ENCODE measurements around the gene TMEM131L.
A peak's percentile ranks its signal among the peaks of the same experiment; 100 is the strongest.
"Not testable (repeated sequence)": the region's sequence is repeated elsewhere in the genome, so short reads cannot be mapped to it uniquely, and the experiment has no call there.

Gene TMEM131L

GRCh38 chr4:153543351-153543750 lies 77.2 kb downstream of the TMEM131L start:
- DNase-seq, result no peak

- no peak for DNase-seq
Observed at GRCh38 chr4:153545822-153546221, 79.7 kb downstream of the TMEM131L start.

DNA sequence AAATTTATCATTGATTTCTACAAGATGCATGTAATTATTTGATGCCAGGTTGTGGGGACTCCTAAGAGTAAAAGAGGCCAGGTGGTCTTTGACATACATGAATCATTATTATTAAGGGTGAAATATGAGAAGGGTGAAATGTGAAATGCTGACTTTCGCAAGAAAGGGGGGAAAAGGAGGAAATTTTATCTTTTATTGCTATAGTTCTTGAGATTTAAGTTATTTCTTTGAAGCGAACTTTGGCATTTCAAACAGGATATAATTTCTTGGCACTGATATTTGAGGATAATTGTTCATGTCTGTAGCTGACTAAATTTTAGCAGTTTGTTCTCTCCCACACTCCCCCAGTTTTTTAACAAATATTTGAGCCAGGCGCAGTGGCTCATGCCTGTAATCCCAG lies 80.1 kb downstream of the TMEM131L start:
- DNase-seq, result no peak

DNA sequence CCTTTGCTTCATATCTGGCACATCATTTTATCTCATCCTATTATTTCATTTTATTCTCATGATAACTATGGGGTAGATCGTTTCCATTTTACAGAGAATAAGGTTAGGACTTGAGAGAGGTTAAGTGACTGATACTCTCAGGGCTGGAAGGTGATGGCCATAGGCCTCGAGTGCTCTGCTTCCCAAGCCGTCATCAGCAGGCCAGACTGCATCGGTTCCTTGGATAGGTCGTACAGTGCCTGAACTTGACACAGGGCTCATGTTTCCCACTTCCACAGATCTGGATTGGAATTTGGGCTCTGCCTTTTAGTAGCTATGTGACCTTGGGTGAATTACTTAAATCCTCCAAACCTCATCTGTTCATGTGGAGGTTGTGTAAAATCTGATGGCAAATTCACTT lies 81.4 kb downstream of the TMEM131L start:
- DNase-seq, result no peak

- DNase-seq, result not testable (repeated sequence)
Observed at GRCh38 chr4:153548907-153549306, 82.7 kb downstream of the TMEM131L start.

GRCh38 chr4:153549405-153549804 lies 83.2 kb downstream of the TMEM131L start:
- DNase-seq, result no peak

DNA sequence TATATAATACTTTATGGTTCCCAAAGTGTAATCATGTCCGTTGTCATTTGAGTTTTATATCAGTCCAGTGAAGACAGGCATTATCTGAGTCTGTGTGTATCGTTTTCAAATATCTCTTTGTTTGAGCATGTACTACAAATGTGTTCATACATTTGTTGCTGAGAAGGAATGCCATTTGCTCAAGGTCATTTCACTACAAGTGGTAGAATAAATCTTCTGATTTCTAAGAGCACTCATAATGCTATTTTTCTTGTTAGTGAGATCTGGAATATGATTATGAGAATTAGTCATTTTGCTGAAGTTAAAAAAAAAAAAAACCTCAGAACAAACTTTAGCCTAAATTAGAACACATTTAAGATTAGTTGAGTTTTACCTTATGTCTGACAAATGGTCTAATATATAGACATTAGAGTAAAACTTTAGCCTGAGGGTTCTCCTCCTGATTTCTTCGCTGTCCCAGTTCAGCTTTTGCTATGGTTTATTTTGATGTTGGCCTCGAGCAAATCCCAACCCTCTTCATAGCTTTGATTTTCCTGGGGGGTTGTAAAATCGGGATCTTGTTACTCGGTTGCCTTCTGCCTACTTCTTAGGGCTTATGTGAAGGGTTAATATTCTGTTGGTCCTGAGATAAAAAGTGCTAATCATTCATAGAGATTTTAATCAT lies 87.1 kb downstream of the TMEM131L start:
- DNase-seq, result peak; percentile 19

DNA sequence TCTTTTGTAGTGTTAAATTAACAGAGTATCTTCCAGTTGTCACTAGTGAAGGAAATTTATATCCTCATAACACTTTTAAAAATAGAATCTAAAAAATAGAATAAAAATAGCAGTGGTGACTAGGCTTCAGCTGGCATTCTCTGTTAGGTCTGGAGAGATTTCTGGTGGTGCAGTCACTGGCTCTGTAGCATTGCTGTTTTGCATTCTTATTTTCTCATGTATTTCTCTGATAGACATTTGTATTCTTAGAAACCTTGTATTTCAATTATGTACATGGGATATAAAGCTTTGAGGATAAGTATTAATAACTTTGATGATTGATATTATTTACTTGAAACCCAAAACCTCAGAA lies 87.6 kb downstream of the TMEM131L start:
- DNase-seq, result no peak

DNA sequence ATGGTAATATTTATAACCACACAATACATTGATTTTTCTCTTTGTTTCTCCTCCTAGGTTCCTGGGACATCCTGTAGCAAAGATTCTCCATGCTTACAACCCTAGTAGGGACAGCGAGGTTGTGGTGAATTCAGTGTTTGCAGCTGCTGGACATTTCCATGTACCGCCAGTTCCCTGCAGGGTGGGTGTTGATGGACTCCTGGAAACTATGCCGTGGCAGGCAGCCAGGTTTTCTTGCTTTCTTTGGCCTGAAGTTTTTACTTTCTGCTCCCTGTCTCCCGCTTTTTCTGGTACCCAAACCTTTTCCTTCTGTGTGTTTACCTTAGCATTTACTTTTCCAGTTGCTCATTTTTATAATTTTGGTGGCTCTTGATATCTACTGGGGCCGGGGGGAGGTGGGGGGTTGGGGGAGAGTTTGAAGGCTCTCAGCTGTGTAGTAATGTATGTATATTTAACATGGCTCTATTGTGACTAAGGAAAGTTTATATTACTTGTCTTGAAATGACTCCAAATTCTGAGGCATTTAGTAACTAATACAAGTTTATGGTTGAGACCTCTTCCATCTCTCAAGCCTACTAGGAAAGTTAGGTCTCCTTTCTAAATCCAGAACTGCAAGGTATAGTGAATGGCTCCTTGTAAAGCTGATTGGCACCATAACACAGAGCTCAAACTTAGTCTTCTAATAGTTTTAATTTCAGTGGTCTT lies 89.7 kb downstream of the TMEM131L start:
- peak; percentile 84 for DNase-seq

DNA sequence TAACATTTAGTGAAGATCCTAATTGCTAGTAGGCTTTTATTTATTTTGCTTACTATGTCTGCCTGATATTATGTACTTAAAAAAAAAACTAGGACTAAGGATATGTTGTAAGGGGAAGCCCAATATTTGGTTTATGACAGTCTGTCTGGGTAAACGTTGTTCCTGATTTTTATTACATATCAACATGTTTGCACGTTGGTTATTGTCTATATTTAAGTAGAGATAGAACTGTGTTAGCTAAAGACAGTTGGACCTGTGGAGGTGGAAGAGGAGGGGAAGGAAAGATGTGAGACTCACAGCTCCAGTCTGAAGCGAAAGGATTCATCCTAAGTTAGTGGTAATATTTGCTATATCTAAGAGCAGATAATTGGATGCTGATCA lies 90.3 kb downstream of the TMEM131L start:
- DNase-seq, result no peak

DNA sequence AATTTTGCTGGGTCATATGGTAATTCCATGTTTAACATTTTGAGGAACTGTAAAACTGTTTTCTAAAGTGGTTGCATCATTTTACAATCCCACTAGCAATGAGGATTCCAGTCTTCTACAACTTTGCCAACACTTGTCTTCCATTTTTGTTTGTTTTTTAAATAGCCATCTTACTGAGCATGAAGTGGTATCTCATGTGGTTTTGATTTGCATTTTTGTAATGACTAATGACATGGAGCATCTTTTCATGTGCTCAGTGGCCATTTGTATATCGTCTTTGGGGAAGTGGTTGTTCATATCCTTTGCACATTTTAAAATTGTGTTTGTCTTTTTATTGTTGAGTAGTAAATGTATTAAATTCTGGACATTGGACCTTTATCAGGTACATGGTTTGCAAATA lies 94.7 kb downstream of the TMEM131L start:
- peak; percentile 63 for DNase-seq

- DNase-seq, result peak; percentile 46
Observed at GRCh38 chr4:153564630-153565525, 98.7 kb downstream of the TMEM131L start.

GRCh38 chr4:153566631-153567150 lies 100.5 kb downstream of the TMEM131L start:
- DNase-seq, result no peak

DNA sequence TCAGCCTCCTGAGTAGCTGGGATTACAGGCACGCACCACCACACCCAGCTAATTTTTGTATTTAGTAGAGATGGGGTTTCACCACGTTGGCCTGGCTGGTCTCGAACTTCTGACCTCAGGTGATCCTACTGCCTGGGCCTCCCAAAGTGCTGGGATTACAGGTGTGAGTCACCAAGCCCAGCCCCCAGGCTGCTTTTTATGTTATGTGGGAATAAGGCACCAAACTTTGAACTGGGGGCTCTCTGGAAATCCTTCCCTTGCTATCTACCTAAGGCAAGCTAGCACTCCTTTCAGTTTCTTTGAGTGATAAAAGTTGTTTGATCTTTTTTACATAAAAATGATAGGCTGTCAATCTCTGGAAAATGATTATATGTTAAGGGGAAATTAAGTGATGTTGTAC lies 101.5 kb downstream of the TMEM131L start:
- not testable (repeated sequence) for DNase-seq

DNA sequence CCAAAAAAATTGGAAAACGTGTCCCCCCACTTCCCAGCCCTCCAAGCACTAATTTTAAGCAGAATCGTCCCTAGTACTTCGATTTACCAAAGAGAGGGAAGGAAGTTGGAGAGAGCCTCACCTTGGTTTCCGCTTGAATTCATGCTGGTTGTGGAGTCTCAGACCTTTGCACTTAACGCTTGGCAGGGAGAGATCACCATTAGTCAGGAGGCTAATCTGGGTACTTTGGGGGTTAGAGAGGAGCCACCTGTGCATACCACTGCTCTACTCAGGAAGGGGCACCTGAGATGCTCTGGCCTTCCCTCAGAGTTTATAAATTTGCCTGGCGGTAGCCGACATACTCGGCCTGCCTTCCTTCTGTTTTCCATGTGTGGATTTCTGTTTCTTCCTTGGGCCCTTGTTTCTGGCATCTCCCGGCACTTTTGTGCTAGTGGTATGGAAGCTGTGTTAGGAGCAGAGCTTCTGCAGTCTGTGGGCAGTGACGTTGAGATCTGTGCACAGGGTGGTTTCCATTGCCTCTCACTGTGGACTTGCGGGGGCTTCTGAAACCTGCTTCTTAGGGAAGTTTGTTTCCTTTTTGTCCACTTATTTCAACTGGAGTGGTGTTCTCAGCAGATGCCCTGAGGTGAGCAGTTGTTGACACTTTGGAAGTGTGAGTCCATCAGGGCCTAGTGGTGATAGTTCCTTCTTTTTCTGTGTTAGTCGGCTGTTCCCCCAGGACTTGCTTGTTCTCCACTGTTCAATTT lies 104.2 kb downstream of the TMEM131L start:
- DNase-seq, result no peak

GRCh38 chr4:153571006-153571545 lies 104.9 kb downstream of the TMEM131L start:
- no peak for DNase-seq

GRCh38 chr4:153572609-153573008 lies 106.4 kb downstream of the TMEM131L start:
- no peak for DNase-seq

DNA sequence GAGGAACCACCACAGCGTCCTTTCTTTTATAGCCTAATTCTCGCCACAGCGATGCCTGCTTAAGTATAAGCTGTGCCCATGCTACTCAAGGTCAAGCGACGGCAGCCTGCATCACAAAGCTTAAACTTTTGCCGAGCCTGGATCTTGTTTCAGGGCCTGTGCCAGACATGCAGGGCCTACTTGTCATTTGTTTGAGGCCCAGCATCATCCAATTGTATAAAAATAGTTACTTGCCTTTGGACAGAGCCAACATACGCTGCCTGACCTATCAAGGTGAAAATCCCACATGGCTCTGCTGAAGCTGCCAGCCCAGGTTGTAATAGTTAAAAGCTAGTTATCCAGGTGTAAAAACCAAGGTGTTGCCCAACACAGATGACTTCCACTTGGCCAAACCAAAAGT lies 107.1 kb downstream of the TMEM131L start:
- no peak for DNase-seq

GRCh38 chr4:153573881-153574802 lies 108.0 kb downstream of the TMEM131L start:
- peak; percentile 90 for DNase-seq

- no peak for DNase-seq
Observed at GRCh38 chr4:153576443-153576774, 110.2 kb downstream of the TMEM131L start.

- no peak for DNase-seq
Observed at GRCh38 chr4:153577053-153577452, 110.9 kb downstream of the TMEM131L start.
